ENCODE measurements around the gene STRADA.
A peak's percentile ranks its signal among the peaks of the same experiment; 100 is the strongest.

DNA sequence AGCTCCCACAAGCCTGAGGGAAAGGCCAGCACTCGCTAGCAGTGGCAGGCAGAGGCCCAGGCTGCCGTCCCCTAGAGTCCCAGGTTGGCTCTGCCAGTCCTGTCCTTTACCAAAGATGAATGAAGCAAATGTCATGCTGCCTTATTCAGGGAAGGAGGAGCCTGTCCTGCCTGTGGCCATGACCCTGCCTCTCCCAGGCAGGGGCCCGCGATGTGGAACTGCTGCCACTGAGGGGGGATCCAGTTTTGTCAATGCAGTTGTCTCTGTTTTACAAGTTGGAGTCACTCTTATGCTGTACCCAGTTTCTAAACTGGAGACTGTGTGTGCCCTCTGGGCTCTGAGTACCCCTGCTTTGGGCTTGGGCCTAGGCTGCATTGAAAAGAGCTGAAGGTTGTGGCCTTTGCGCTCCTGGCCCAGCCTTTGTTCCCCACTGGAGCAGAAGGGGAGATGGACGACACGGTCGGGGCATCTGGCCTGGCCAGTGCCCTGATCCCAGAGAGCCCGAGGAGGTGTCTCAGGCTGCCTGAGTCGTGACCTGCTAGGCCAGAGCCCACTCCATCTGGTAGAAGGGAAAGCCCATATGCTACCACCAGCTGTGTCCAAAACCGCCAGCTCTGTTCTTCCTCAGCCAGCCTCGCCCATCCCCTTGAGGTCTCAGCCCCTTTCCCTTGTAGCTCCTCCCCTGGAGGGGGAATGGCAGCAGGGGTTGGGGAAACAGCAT is 47.2 kb downstream of the STRADA start:
- TF ChIP-seq POLR2A (IDR thresholded peaks at IDR 0.05; ENCODE audit: low read depth, low read length) = peak; percentile 65; the same call in 1 of the 2 replicates
- no peak; the same call in none of the 2 replicates for TF ChIP-seq POLR2AphosphoS5 (IDR thresholded peaks at IDR 0.05; ENCODE audit: low read depth, low read length)
